Measurements from ENCODE around the gene COL17A1.

- TF ChIP-seq CTCF (IDR thresholded peaks at IDR 0.05; ENCODE audit: borderline replicate concordance, extremely low read depth, low read length, poor library complexity, severe bottlenecking) (no peak), EZH2 (IDR thresholded peaks at IDR 0.05; ENCODE audit: borderline replicate concordance, low read depth, low read length, severe bottlenecking) (no peak)
Measured at GRCh38 chr10:104043854-104044253, 41.8 kb downstream of the COL17A1 start.

All from DND-41 (cell line).